ENCODE data around the gene SLC6A12.

DNA sequence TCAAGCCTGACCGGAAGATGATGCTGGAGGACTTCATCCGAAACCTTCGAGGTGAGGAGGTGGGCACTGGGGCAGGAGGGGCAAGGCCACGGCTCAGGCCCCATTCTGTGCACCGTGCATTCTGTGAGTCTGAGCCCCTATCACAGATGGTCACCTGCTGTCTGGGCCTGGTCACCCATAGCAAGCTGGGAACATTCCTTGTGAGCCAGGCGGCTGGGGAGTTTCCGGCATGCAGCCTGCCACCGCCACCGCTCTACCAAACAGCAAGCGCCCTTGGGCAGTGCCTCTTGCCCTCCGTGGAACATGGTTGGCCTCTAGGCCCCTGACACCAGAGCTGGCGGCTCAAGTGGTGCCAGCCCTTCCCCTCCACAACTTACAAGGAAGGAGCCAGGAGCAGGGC, 56.3 kb downstream of the SLC6A12 start:
- TF ChIP-seq CTCF (IDR thresholded peaks at IDR 0.05) (no peak), POLR2A (IDR thresholded peaks at IDR 0.05) (no peak)

All from uterus (tissue), 2 donors.